Embryonic facial prominence (tissue), 1 donor: ENCODE measurements around the gene PLAU.
"Not testable (repeated sequence)": the region's sequence is repeated elsewhere in the genome, so short reads cannot be mapped to it uniquely, and the experiment has no call there.

ENCODE experiments used
- DNase-seq: peaks from one replicate; pipeline ENCODE4 v3.0.0-alpha.2; 2016; ENCODE audit errors: extremely low spot score

Gene PLAU

DNA sequence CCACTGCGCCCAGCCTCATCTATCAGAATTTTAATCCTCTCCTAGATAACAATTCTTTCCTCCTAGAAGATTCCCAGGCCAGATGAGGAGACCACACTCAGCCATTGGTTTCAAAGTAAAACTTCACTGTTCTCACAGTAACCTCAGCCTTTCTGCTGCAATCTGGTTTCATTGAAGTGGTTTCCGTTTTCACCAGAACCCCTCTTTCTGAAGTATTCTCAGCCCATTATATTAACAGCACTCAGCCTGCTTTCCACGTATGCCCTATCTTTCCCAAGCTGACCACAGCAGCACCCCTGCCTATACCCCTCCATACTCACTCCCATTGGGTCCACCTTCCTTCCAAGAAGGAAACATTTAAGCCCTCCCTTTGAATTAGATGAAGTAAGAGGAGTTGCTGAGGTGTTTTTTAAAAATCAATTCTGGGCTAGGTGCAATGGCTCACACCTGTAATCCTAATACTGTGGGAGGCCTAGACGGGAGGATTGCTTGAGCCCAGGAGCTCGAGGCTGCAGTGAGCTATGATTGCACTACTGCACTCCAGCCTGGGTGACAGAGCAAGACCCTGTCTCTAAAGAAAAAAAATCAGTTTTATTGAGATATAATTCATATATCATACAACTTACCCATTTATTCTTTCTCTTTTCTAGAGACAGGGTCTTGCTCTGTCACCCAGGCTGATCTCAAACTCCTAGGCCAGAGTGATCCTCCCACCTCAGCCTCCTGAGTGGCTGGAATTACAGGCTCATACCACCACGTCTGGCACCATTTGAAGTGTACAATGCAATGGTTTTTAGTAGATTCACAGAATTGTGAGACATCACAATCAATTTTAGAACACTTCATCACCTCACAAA, 11.3 kb downstream of the PLAU start:
- DNase-seq: no peak

DNA sequence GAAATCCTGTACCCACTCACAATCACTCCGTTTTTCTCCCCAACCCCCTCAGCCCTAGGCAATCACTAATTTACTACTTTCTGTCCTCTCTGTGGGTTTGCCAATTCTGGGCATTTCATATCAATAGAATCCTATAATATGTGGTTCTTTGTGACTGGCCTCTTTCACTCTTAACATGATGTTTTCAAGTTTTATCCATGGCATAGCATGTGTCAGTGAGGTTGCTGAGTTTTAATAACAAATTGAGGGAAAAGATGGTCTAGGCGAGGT, 11.9 kb downstream of the PLAU start:
- DNase-seq: no peak

DNA sequence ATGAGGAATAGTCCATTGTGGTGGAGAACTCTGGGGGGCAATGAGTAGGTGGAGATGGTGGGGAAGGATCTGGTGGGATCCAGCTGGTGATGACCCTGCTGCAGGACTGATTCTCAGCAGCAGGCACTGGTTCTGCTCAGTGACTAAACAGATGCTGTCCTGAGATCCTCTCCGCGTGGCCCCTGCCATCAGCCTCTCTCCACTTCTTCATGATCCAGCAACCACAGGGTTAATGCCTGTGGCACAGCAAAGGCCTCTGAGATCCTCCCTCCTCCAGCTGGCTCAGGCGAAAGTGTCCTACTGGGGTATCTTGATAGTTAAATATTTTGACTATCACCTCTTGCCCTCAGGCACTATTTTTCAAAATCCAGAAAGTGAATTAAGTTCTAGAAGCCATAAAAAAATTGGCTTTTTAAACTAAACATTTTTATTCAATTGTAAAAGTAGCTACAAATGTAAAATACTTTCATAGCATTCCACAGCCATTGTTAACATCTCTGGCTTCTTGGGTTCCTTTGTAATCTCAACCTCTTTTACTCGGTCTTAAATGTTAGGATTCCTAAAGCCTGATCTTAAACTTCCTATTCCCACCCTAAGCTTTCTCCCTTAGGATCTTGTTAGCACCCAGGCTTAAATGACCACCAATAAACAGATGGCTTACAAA, 13.1 kb downstream of the PLAU start:
- DNase-seq: no peak

- DNase-seq: no peak
Observed at GRCh38 chr10:73924935-73925334, 14.0 kb downstream of the PLAU start.

DNA sequence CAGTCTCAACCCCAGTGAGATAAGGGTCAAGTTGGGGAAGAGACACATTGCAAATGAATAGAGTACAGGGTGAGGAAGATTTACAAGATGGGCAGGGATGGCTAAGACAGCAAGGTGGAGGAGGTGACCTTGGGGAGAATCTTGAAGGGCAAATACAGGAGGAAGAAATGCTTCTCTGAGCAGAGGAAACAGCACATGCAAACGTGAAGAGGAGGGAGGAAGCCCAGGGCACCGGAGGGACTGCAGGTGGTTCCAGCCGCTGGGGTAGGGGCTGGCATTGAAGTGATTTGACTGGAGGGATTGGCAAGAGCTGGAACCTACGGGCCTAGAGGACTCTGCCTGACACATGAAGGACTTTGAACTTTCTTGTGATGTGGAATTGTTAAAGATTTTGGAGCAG, 14.6 kb downstream of the PLAU start:
- no peak for DNase-seq

DNA sequence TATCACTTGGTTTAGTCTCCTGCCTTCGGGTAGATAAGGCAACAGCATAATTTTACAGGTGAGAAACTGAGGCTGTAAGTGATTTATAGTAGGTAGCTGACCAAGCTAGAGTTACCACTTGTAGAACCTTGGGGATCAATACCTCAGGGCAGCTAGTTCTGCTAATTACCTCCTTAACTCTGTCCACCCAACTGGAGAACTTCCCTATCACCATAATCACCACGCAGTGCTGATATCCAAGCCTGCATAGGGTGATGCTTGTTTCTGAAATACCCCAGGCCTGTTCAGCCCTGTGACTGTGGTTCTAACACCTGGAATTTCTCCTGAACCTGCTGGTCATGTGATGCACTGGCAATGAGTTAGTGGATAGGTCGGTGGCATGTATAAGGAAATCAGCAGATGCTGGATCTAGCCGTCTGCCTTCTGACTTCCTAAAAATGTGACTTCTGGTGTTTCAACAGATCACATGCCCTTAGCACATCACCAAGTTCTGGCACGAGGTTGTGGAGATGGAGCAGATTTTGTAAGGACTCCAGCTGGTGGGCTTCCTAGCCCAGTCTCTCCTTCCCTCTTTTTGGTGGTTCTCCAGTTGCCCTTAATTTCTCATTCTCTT, 15.3 kb downstream of the PLAU start:
- no peak for DNase-seq

DNA sequence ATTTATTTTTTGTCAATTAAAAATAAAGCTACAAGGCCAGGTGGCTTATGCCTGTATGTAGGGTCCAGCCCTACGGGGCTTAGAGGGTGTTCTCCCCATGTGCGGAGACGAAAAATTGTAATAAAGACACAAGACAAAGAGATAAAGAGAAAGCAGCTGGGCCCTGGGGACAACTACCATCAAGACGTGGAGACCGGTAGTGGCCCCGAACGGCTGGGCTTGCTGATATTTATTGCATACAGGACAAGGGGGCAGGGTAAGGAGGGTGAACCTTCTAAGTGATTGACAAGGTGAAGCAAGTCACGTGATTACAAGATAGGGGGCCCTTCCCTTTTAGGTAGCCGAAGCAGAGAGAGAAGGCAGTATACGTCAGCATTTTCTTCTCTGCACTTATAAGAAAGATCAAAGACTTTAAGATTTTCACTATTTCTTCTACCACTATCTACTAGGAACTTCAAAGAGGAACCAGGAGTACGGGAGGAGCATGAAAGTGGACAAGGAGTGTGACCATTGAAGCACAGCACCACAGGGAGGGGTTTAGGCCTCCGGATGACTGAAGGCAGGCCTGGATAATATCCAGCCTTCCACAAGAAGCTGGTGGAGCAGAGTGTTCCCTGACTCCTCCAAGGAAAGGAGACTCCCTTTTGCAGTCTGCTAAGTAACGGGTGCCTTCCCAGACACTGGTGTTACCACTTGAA, 19.8 kb downstream of the PLAU start:
- DNase-seq: not testable (repeated sequence)

DNA sequence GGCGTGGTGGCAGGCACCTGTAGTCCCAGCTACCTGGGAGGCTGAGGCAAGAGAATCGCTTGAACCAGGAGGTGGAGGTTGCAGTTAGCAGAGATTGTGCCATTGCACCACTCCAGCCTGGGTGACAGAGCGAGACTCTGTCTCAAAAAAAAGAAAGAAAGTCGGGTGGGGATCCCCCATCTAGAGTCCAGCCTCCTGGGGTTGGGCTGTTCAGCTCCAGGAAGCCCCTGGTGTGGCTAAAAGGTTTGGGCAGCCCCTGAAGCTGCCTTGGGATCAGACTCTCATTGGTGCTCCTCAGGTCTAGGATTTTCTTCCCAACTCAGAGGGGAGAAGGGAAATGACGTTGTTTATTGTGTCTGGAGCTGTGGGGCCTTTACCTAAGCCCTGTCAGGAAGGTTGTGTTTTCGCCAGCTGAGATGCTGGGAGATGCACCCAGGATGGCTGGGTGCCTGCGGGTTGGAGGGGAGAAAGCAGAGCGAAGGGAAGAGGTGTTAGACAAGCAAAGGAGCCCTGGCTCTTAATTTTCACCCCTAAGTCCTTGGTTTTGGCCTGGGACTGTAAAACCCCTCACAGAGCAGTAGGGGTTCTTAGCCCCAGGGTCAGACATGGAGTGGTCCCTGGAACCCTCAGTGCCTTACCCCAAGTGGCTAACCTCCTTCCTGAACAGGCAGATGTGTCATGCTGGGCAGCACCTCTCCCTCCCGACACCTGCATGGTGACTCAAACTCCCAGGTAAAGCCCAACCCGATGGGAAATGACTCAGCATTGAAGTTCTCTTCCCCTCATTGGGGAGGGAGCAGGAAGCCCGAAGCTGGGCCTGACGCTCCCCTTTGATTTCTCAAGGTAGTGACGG, 21.1 kb downstream of the PLAU start:
- no peak for DNase-seq

DNA sequence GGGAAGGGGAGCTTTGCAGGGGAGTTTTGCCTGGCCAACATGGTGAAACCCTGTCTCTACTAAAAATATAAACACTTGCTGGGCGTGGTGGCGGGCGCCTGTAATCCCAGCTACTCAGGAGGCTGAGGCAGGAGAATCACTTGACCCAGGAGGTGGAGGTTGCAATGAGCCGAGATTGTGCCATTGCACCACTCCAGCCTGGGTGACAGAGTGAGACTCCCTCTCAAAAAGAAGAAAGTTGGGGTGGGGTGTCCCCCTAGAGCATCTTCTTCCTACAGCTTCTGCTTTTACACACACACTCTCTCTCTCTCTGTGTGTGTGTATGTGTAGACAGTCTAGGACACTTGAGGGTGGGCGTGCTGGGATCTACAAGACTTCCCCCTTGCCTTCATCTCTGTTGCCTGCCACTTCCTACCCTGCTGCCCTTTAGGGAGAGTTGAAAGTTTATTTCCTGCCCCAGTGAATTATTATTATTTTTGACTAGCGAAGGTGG, 21.7 kb downstream of the PLAU start:
- DNase-seq: no peak

DNA sequence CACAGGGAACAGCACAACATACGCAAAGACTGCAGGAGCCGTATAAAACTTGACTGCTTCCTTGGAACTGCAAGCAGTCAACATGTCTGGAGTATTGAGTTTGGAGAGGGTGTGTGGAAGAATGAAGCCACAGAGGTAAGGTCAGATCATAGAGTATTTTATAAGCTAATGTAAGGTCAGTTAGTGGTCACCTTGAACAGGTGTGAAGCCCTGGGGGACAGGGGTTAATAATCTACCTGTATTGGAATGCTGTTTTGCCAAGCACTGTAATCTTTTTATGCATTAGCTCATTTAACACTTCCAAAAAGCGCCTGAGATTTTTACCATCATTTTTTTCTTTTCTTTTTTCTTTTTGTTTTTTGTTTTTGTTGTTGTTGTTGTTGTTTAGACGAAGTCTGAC, 23.1 kb downstream of the PLAU start:
- no peak for DNase-seq

- DNase-seq: no peak
Observed at GRCh38 chr10:73935895-73936294, 25.0 kb downstream of the PLAU start.

DNA sequence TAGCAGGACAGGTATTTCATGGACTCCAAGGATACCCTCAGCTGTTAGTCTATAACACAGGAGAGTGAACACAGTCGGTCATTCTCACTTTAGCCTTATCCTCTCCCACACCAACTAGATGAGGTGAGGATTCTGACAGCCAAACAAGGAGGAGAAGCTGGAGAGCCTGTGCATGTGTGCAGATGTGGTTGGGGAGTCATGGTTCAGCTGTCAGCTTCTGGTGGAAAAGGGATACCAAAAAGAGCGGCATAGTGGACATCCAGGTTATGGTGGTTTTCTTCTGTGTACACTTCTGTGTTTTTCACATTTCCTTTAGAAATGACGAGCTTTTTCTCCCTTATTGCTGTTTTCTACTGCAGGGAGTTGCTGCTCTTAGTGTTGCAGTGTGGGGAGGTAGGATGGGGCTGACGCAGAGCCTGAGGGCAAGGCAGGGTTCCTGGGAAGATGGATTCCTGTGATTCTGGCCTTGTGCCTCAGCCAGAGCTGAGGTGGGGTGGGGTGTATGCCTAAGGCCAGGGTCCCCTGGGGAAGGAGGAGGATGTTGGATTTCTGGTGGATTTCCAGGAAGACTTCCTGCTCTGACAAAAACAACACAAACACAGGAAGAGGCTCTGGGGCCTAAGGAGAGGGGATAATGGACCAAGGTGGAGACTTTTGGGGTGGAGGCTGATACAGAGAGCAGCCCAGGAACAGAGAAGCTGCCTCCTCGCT, 26.6 kb downstream of the PLAU start:
- no peak for DNase-seq

- DNase-seq: no peak
Observed at GRCh38 chr10:73940634-73941221, 29.8 kb downstream of the PLAU start.

DNA sequence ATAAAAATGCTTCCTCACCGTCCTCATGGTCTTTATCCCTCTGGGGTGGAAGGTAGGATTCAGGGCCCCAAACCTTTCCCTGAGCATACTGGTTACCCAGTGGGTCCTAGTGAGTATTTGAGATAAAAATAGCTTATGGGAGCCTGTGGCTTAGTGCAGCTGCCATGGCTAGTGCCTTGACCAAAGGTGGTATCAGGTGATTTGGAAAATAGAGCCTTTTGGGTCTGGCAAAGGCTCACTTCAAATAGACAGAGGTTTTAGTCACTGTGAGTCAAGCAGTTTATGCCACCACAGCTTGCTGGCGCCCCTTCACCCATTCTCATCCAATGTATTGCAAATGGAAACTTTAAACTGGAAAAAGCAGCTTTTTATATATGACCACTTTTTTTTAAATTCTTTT, 30.4 kb downstream of the PLAU start:
- no peak for DNase-seq

- DNase-seq: no peak
Observed at GRCh38 chr10:73944356-73945100, 33.6 kb downstream of the PLAU start.

DNA sequence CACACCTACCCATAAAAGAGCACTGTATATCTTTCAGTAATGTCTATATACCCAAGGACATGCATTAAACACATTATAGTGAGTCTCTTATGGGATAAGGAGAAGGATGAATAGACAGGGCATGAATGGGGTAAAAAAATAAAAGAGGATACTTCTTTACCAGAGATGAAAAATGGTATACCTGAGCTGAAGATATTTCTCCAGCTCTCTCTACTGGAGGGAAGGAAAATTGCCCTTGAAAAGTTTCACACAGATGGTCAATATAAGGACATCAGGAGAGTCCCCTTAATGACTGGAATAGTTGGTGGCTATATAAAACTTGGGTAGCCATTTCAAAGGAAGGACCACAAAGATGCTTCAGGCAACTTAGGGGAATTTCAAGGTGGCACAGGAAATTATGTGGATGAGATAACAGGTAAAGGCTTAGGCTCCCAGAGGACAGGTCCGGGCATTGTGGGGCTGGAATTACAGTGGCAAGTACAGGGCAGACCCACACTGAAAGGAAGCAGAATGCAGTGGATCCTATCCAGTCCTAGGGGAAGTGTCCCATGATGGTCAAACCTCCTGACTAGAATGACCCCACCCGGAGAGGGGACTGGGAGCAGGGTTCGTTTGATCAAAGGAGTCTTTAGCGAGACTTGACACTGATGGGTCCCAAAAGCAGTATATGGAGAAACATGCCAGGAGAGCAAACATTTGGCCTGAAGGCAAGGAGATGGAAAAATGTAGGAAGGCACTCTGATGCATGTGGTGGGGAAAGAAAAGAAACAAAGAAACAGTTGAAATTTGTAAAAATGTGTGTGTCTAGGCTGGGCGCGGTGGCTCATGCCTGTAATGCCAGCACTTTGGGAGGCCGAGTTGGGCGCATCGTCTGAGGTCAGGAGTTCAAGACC, 35.6 kb downstream of the PLAU start:
- no peak for DNase-seq

DNA sequence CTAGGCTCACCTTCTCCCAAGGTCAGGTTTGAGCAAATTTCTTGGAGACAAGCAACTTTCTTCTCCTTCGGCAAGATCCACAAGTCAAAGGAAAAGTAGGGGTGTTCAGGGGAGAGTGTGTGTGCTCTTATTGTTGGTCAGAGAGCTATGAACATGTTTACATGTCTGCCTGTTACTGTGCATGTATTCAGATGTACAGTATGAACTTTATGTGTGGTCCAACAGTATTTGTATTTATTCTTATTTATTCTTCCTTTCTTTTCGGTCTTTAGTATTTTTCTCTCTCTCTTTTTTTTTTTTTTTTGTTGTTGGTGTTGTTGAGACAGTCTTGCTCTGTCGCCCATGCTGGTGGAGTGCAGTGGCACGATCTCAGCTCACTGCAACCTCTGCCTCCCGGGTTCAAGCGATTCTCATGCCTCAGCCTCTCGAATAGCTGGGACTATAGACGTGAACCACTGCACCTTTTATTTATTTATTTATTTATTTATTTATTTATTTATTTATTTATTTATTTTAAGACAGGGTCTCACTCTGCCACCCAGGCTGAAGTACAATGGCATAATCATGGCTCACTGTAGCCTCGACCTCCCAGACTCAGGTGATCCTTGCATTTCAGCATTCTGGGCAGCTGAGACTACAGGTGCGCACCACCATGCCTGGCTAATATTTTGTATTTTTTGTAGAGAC, 38.2 kb downstream of the PLAU start:
- DNase-seq: no peak
